Mesendoderm (in vitro differentiated cells): Measurements from ENCODE around the gene MUSTN1.

ENCODE experiments used
- DNase-seq: peaks from one replicate; pipeline ENCODE4 v3.0.0; 2013
- H2AK5ac ChIP-seq: 2 replicates; pipeline ENCODE4 v1.6.1; 2013; ENCODE audit warnings: low read length, inconsistent platforms
- H2BK120ac ChIP-seq: 2 replicates; pipeline ENCODE4 v1.6.1; 2013; ENCODE audit warnings: low read depth, mild to moderate bottlenecking, low read length, moderate library complexity, mixed read lengths
- H2BK15ac ChIP-seq: replicated peaks from 2 replicates; pipeline ENCODE4 v1.6.1; 2013; ENCODE audit warnings: low read depth, mild to moderate bottlenecking, moderate library complexity
- H2BK5ac ChIP-seq: 2 replicates; pipeline ENCODE4 v1.6.1; 2013; ENCODE audit warnings: low read length, inconsistent platforms
- H3K18ac ChIP-seq: 2 replicates; pipeline ENCODE4 v1.6.1; 2013; ENCODE audit warnings: mild to moderate bottlenecking, low read length, mixed read lengths
- H3K23ac ChIP-seq: one replicate; pipeline ENCODE4 v1.6.1; 2013; ENCODE audit warnings: low read length
- H3K27ac ChIP-seq: 2 replicates; pipeline ENCODE4 v1.5.1; 2013; ENCODE audit warnings: low read depth, mild to moderate bottlenecking, inconsistent platforms, low read length, moderate library complexity
- H3K27me3 ChIP-seq: 2 replicates; pipeline ENCODE4 v1.6.1; 2013; ENCODE audit warnings: low read length, control low read depth, mild to moderate bottlenecking, inconsistent platforms; ENCODE audit not compliant: insufficient read depth, poor library complexity
- H3K36me3 ChIP-seq: 2 replicates; pipeline ENCODE4 v1.6.1; 2013; ENCODE audit warnings: low read length, inconsistent platforms; ENCODE audit not compliant: control insufficient read depth, insufficient read depth
- H3K4ac ChIP-seq: one replicate; pipeline ENCODE4 v1.6.1; 2013; ENCODE audit warnings: low read depth, mild to moderate bottlenecking, low read length, moderate library complexity
- H3K4me1 ChIP-seq: 2 replicates; pipeline ENCODE4 v1.6.1; 2013; ENCODE audit warnings: low read depth, low read length, inconsistent platforms; ENCODE audit not compliant: control insufficient read depth
- H3K4me2 ChIP-seq: 2 replicates; pipeline ENCODE4 v1.6.1; 2013; ENCODE audit warnings: low read length
- H3K4me3 ChIP-seq: 2 replicates; pipeline ENCODE4 v1.5.1; 2013; ENCODE audit warnings: mild to moderate bottlenecking, low read length
- H3K56ac ChIP-seq: one replicate; pipeline ENCODE4 v1.6.1; 2013; ENCODE audit warnings: low read length
- H3K79me1 ChIP-seq: 2 replicates; pipeline ENCODE4 v1.6.1; 2013; ENCODE audit warnings: low read length, inconsistent platforms
- H3K79me2 ChIP-seq: 2 replicates; pipeline ENCODE4 v1.6.1; 2013; ENCODE audit warnings: mild to moderate bottlenecking, low read length; ENCODE audit not compliant: control insufficient read depth, insufficient read depth
- H3K9ac ChIP-seq: 2 replicates; pipeline ENCODE4 v1.6.1; 2013; ENCODE audit warnings: low read length, inconsistent platforms
- H4K5ac ChIP-seq: one replicate; pipeline ENCODE4 v1.6.1; 2013; ENCODE audit warnings: low read length
- H4K8ac ChIP-seq: one replicate; pipeline ENCODE4 v1.6.1; 2013; ENCODE audit warnings: low read depth, mild to moderate bottlenecking, control low read depth, low read length, moderate library complexity
- WGBS: extraction: QIAGEN DNeasy Blood & Tissue Kit; methylation state at CpG from one replicate; pipeline ENCODE4 v1.1.7; 2013; ENCODE audit warnings: low lambda C conversion rate, missing lambda C conversion rate; ENCODE audit not compliant: insufficient coverage; ENCODE audit errors: extremely low coverage; 5-methylcytosine and 5-hydroxymethylcytosine counted together

Gene MUSTN1

DNA sequence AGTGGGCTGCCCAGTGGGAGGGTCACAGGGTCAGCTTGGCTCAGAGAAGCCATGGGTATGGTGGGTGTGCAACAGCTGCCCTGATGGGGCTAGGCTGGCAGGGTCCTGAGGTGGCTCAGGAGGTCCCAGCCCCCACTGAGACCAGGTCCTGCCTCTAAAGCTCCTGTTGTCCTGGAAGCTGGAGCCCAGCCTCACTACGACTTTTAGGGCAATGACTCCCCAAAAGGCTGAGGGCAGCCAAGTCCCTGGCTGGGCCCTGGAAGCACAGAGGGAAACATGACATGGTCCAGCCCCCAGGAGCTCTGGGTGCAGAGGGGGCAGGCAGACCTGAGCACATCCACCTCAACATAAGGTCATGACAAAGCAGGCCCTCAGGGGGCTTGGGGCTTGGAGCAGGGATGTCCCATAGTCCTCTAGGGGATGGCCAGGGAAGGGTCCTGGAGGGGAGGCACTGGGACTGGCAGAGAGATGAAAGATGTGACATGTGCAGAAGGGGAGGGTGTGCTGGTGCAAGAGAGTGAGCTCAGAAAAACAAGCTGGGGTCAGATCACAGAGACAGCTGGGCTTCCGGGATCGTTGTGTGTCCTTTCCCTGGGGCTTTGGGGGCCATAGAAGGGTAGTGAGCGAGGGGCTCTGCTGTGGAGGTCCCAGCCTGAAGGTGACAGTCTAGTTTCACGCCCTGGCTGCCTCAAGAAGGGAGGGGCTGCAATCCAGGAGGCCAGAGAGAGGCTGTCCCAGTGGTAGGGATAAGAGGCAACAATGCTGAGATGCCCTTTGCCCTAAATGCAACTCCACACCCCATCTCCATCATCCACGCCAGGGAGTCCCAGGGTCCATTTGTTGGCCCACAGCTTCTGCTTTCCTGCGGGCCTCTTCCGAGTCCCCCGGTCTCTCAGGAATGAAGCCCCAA is 40.9 kb downstream of the MUSTN1 start:
- no peaks in the 10 kb centered on the region for H3K4me1 ChIP-seq
- no peak for DNase-seq

DNA sequence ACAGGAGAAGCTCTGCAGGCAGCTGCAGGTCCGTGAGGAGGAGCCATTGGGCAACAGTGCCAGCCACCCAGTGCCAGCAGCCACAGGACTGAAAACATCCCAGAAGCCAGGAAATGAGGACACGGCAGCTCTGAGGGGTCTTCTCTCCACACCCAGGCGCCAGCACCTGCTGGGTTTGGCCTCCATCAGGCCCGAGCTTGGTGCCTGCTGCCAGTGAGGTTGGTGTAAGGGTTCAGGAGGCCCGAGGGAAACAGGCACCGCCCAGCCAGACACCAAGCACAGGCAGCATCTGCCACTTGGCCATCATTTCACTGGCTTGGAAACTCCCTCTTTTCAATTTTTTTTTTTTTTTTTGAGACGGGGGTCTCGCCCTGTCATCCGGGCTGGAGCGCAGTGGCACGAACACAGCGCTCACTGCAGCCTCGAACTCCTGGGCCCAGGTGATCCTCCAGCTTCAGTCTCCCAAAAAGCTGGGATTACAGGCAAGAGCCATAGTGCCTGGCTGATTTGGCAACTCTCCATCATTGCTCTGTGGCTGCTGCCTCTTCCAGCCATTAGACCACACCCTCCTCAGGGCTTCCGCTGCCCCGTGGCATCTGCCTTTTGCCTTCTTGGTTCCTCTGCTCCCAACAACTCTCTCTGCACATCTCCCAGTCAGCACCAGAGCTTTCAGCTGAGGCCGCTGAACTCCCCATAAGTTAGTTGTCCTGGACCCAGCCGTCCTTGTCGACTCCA is 41.7 kb downstream of the MUSTN1 start:
- Histone ChIP-seq H2BK5ac (no peak overlapping the region), H3K79me1 (no peaks in the 10 kb centered on the region), H3K4me2 (no peak overlapping the region), H3K36me3 (no peaks in the 10 kb centered on the region), H3K27ac (no peak overlapping the region), H3K18ac (no peak overlapping the region), H3K4ac (no peak overlapping the region), H3K23ac (no peak overlapping the region), H3K27me3 (no peaks in the 10 kb centered on the region), H2BK15ac (no peak overlapping the region), H2BK120ac (no peak overlapping the region), H4K8ac (no peak overlapping the region), H4K5ac (no peak overlapping the region), H3K4me3 (no peak overlapping the region), H3K9ac (no peak overlapping the region), H3K79me2 (no peaks in the 10 kb centered on the region), H3K4me1 (no peaks in the 10 kb centered on the region), H3K56ac (no peak overlapping the region), H2AK5ac (no peak overlapping the region)
- no CpG with 5 or more reads among the region's 18 CpGs for WGBS
- no peak for DNase-seq

More for the DNA sequence above, 40.9 kb downstream of the MUSTN1 start:
- Histone ChIP-seq H3K27ac (no peak overlapping the region), H3K79me2 (no peaks in the 10 kb centered on the region), H3K23ac (no peak overlapping the region), H3K4me3 (no peak overlapping the region), H2BK120ac (no peak overlapping the region), H2BK15ac (no peak overlapping the region), H3K9ac (no peak overlapping the region), H3K36me3 (no peaks in the 10 kb centered on the region), H4K5ac (no peak overlapping the region), H2BK5ac (no peak overlapping the region), H3K56ac (no peak overlapping the region), H2AK5ac (no peak overlapping the region), H3K79me1 (no peaks in the 10 kb centered on the region), H3K4me2 (no peak overlapping the region), H3K4ac (no peak overlapping the region), H3K27me3 (no peaks in the 10 kb centered on the region), H3K18ac (no peak overlapping the region), H4K8ac (no peak overlapping the region)
- WGBS = no CpG with 5 or more reads among the region's 9 CpGs

DNA sequence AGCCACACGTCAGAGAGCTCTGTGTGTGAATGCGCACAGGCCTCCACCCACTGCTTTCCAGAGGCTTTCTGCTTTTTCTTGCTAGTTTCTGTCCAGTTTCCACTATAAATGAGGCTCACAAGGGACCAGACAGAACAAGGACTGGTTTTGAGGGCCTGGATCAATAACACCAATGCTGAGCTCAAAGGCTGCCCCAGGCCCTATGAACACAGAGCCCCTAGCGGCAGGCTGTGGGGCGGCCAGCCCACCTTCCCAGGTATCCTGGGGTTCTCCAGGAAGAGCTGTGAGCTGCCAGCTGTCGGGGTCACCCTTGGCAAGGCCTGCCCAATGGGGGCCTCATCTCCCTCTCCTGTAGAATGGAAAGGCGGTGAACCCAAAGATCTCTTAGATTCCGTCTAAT is 42.4 kb downstream of the MUSTN1 start:
- no peak overlapping the region for H3K4me3 ChIP-seq
- H3K4me2 ChIP-seq = no peak overlapping the region
- no peaks in the 10 kb centered on the region for H3K4me1 ChIP-seq
- H3K56ac ChIP-seq = no peak overlapping the region
- H3K23ac ChIP-seq = no peak overlapping the region
- no peaks in the 10 kb centered on the region for H3K36me3 ChIP-seq
- DNase-seq = peak; percentile 19
- no peak overlapping the region for H3K27ac ChIP-seq
- no peak overlapping the region for H2AK5ac ChIP-seq
- no peak overlapping the region for H2BK120ac ChIP-seq
- no peak overlapping the region for H4K8ac ChIP-seq
- WGBS = no CpG with 5 or more reads among the region's 7 CpGs
- no peak overlapping the region for H3K9ac ChIP-seq
- no peak overlapping the region for H4K5ac ChIP-seq
- no peak overlapping the region for H2BK5ac ChIP-seq
- no peak overlapping the region for H2BK15ac ChIP-seq
- H3K4ac ChIP-seq = no peak overlapping the region
- no peaks in the 10 kb centered on the region for H3K79me2 ChIP-seq
- H3K18ac ChIP-seq = no peak overlapping the region
- H3K79me1 ChIP-seq = no peaks in the 10 kb centered on the region
- H3K27me3 ChIP-seq = no peaks in the 10 kb centered on the region

DNA sequence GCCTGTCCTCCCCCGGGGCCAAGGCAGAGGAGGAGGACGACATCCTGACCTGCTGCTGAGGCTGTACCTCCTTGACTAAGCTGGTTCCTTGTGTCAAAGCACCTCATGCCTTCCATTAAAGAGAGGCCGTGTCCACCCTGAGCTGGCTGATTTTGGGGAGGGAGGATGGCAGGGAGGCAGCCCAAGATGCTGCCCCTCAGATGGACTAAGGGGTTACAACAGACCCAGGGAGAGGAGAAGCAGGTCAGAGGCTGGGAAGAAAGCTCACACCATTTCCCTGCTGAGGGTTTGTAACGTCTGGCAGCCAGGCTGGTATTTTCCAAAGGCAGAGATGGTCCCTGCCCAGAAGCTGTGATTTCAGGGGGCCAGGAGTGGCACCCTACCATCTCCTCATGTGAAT is 42.9 kb downstream of the MUSTN1 start:
- Histone ChIP-seq H3K79me1 (no peaks in the 10 kb centered on the region), H2BK5ac (no peak overlapping the region), H2BK15ac (no peak overlapping the region), H3K4me3 (no peak overlapping the region), H3K9ac (no peak overlapping the region), H3K27ac (no peak overlapping the region), H3K23ac (no peak overlapping the region), H2BK120ac (no peak overlapping the region), H3K79me2 (no peaks in the 10 kb centered on the region), H2AK5ac (no peak overlapping the region), H3K56ac (no peak overlapping the region), H3K4me1 (no peaks in the 10 kb centered on the region), H4K5ac (no peak overlapping the region), H3K18ac (no peak overlapping the region), H3K27me3 (no peaks in the 10 kb centered on the region), H3K4me2 (no peak overlapping the region), H3K36me3 (no peaks in the 10 kb centered on the region), H3K4ac (no peak overlapping the region), H4K8ac (no peak overlapping the region)
- no peak for DNase-seq
- no CpG with 5 or more reads among the region's 4 CpGs for WGBS

DNA sequence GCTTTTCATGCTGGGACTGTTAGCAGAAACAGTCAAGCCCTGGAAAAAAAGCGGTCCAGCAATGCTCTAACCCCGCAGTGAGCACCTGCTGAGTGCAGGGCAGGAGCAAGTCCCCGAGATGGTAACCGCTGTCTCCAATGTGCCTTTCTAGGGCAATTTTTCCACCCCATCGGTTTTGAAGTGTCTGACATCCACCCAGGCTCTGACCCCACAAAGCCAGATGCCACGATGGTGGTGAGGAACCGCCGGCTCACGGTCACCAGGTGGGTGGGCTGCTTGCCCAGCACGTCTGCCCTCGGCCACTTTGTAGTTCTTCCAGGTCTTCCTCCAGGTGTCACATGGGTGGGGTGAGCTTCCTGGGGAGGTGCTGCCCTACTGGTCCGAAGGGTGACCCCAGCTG is 43.5 kb downstream of the MUSTN1 start:
- Histone ChIP-seq H2BK120ac (no peak overlapping the region), H3K79me2 (no peaks in the 10 kb centered on the region), H3K36me3 (no peaks in the 10 kb centered on the region), H2BK5ac (no peak overlapping the region), H4K5ac (no peak overlapping the region), H2BK15ac (no peak overlapping the region), H3K27me3 (no peaks in the 10 kb centered on the region), H3K56ac (no peak overlapping the region), H3K4me2 (no peak overlapping the region), H3K18ac (no peak overlapping the region), H3K27ac (no peak overlapping the region), H3K79me1 (no peaks in the 10 kb centered on the region), H3K9ac (no peak overlapping the region), H4K8ac (no peak overlapping the region), H3K23ac (no peak overlapping the region), H2AK5ac (no peak overlapping the region), H3K4me3 (no peak overlapping the region), H3K4ac (no peak overlapping the region), H3K4me1 (no peaks in the 10 kb centered on the region)
- DNase-seq = no peak
- no CpG with 5 or more reads among the region's 12 CpGs for WGBS
